Activated CD8-positive, alpha-beta memory T cell treated with anti-CD3 and anti-CD28 coated beads for 1 hour (primary cell): ENCODE data around the gene DMKN.
A peak's percentile ranks its signal among the peaks of the same experiment; 100 is the strongest.

ENCODE experiments used
- DNase-seq, 2 donors: peaks; one replicate each; pipeline ENCODE4 v3.0.0-alpha.2; 2020; ENCODE audit warnings: low read depth in 1 of 2; ENCODE audit errors: extremely low read depth in 1 of 2

Gene DMKN

GRCh38 chr19:35528218-35529038 is 15.0 kb upstream of the DMKN start, which contains the start of gene SBSN:
Gene SBSN, minus strand, starts transcription at chr19:35528311. Its CDS starts 30 bp downstream, at chr19:35528281.
- no peak for DNase-seq

- DNase-seq = no peak
These were observed 12.4 kb upstream of the DMKN start for GRCh38 chr19:35525873-35526272.

GRCh38 chr19:35524181-35524837 is 10.9 kb upstream of the DMKN start:
- no peak for DNase-seq

- no peak for DNase-seq
These were observed 9.4 kb upstream of the DMKN start for GRCh38 chr19:35522745-35523327.

- DNase-seq = no peak
These were observed 7.8 kb upstream of the DMKN start for GRCh38 chr19:35521124-35521743.

GRCh38 chr19:35519291-35519690 is 5.8 kb upstream of the DMKN start:
- DNase-seq = no peak

- DNase-seq = no peak
These were observed 4.9 kb upstream of the DMKN start for GRCh38 chr19:35518313-35518712.

GRCh38 chr19:35517342-35517741 is 3.9 kb upstream of the DMKN start:
- no peak for DNase-seq

GRCh38 chr19:35516310-35516709 is 2.9 kb upstream of the DMKN start:
- DNase-seq = no peak

GRCh38 chr19:35514282-35514809 is 897 bp upstream of the DMKN start:
- DNase-seq = no peak

- no peak for DNase-seq
These were observed 420 bp downstream of the DMKN start for GRCh38 chr19:35512831-35513627.

GRCh38 chr19:35511337-35511736 is 2.1 kb downstream of the DMKN start:
- DNase-seq = no peak

- DNase-seq = no peak
These were observed 2.9 kb downstream of the DMKN start for GRCh38 chr19:35510626-35510964.

- DNase-seq = peak; percentile 32 to 70
These were observed 3.4 kb downstream of the DMKN start for GRCh38 chr19:35509861-35510625.

- DNase-seq = no peak
These were observed 4.3 kb downstream of the DMKN start for GRCh38 chr19:35509018-35509652.

- DNase-seq = no peak
These were observed 5.3 kb downstream of the DMKN start for GRCh38 chr19:35508129-35508528.

GRCh38 chr19:35507561-35507960 is 5.9 kb downstream of the DMKN start:
- no peak for DNase-seq

- DNase-seq = no peak
These were observed 7.4 kb downstream of the DMKN start for GRCh38 chr19:35506011-35506410.

- DNase-seq = no peak
These were observed 10.7 kb downstream of the DMKN start for GRCh38 chr19:35502751-35503150.
